GM20431 (cell line): ENCODE data around the gene MAGEB17.
"Not testable (repeated sequence)": the region's sequence is repeated elsewhere in the genome, so short reads cannot be mapped to it uniquely, and the experiment has no call there.

Experiments used
- in situ Hi-C: fragments of 300-500 bp; cut with MseI, MboI; formaldehyde crosslinking; loops from one replicate; pipeline ENCODE4 v1.15.0; 2020; ENCODE audit warnings: low sequenced_read_pairs; ENCODE audit not compliant: unreplicated experiment

The MAGEB17 gene, protein sequence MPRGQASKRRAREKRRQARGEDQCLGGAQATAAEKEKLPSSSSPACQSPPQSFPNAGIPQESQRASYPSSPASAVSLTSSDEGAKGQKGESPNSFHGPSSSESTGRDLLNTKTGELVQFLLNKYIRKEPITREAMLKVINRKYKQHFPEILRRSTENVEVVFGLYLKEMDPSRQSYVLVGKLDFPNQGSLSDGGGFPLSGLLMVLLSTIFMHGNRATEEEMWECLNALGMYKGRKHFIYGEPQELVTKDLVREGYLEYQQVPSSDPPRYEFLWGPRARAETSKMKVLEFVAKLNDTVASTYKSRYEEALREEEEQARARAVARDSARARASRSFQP

DNA sequence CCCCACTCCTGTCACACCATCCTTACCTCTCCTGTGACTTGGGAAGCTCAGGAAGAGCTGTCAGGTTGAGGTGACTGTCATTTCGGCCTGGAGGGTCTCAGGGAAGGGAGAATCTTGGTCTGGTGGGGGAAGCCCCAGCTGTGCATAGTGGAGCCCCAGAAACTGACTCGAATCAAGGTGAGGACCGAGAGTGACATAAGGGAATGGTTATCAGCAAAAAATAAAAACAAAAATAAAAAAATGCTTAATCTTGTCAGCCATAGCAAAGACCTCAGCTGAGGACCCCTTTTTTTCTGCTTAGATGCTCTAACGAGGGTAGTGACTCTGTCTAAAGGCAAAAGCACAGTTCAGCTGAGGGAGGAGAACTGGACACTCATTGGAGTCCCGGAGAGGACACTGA lies at the start of gene MAGEB17:
Gene MAGEB17, plus strand, starts transcription at position 301 of the 400 bp plus-strand sequence. CDS start 2,902 bp downstream, outside the sequence.
- in situ Hi-C loops, result no loop called here

DNA sequence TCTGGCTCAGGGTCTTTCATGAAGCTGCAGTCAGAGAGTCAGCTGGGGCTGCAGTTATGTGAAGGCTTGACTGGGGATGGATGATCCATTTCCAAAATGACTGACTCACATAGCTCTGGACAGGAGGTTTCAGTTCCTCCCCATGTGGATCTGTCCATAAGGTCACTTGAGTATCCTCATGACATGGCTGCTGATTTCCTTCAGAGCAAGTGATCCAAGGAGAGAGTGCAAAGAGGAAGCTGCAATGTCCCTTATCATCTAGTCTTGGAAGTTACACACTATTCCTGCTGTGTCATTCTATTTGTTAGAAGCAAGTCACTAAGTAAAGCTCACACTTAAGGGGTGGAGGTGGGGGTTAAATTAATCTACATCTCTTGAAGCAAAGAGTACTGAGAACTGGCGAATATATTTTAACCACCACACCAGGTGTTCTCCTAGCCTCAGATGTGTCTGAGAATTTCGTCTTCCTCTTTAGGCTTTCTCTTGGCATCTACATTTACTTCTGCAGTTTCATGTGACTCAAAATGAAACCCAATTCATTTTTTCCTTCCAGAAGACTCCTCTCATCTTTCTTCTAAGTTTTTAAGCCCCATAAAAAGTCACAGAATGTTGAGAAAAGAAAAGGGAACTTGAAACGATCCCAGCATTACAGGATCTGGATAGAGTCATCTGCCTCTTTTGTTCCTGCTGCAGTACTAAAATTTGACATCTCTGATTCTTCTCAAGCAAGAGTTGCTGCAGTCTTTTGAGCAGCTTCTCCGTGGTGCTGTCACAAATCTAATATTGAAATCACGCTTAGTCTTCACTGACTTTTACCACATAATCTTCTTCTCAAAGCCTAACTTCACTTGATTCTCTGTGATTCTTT lies 47.7 kb upstream of the MAGEB17 start:
- in situ Hi-C loops, result no loop called here

- in situ Hi-C loops, result no loop called here
Measured at GRCh38 chrX:16120431-16120830, 46.9 kb upstream of the MAGEB17 start.

GRCh38 chrX:16123222-16123786 lies 44.0 kb upstream of the MAGEB17 start, which contains the start of gene GRPR:
Gene GRPR, plus strand, starts transcription at chrX:16123565. Its CDS starts 389 bp downstream, at chrX:16123954.
- in situ Hi-C loops, result no loop called here

DNA sequence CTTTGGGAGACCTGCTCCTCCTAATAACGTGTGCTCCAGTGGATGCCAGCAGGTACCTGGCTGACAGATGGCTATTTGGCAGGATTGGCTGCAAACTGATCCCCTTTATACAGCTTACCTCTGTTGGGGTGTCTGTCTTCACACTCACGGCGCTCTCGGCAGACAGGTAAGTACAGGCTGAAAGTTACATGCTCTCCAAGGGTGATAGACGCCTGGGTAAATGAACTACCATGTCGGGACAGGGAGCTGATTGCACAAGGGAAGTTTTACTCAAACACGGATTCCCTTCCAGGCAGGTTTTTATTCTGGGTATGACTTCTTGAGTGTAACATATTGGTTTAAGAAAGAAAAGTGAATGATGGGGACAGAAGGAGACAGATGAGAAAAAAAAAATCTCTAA lies 43.1 kb upstream of the MAGEB17 start:
- in situ Hi-C loops, result no loop called here

DNA sequence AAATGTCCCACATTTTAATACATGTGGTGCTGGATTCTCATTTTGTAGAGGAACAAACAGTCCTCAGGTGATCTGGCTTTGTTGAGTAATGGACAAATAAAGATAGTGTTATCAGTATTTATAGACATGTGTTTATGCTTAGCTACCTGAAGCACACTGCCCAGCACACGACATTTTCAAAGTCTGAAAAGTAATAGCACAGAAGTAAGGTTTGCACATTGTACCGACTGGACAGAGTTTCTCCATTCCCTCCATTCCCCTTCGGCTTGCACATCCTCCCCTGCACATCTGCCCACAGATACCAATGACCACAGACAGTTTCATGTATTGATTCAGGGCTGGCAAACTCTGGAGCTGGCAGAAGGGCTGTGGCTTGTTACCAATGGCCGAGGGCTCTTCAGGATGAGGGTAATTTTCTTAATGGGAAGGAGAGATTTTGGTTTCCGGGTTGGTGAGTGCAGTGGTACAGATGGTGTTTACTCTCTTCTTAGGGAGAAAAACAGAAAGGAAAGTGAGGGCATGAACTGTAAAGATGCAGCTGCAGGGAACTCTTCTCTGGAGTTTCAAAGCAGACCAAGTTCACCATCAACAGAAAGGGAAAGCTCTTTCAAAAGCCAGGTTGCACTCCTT lies 41.6 kb upstream of the MAGEB17 start:
- in situ Hi-C loops, result no loop called here

- in situ Hi-C loops, result no loop called here
Measured at GRCh38 chrX:16130707-16131106, 36.6 kb upstream of the MAGEB17 start.

DNA sequence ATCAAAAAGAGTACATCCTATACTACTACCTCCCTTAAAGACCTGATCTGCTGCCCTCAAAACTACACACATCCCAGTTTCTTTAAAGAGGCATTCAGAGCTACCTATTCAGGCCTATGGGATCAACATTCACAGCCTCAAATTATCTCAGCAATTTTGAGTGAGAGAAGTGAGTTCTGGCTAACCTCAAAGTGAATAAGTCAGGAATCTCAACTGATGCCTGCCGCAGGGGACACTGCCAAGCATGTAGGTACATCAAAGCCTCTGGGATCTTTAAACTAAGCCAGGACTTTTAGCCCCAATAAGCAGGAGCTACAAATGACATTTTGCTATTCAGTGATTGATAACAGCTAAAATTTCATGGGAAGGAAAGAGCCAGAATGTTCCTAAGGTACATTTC lies 32.3 kb upstream of the MAGEB17 start:
- in situ Hi-C loops, result no loop called here

GRCh38 chrX:16136080-16136479 lies 31.2 kb upstream of the MAGEB17 start:
- in situ Hi-C loops, result no loop called here

- in situ Hi-C loops, result no loop called here
Measured at GRCh38 chrX:16137416-16138107, 29.7 kb upstream of the MAGEB17 start.

DNA sequence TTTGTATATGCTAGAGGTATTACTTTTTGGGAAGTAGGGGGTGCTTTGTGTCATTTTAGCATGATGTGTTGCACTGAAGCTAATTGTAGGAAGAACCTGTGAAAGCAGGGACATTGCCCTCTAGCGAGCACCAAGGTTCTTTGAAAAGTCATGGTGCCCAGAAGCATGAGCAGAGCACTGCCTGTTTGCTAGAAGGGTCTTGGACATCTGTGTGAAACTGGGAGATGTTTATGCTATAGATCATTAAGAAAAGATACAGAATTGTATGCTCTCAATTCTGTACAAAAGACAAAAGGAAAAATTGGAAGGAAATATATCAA lies 29.2 kb upstream of the MAGEB17 start:
- in situ Hi-C loops, result no loop called here

DNA sequence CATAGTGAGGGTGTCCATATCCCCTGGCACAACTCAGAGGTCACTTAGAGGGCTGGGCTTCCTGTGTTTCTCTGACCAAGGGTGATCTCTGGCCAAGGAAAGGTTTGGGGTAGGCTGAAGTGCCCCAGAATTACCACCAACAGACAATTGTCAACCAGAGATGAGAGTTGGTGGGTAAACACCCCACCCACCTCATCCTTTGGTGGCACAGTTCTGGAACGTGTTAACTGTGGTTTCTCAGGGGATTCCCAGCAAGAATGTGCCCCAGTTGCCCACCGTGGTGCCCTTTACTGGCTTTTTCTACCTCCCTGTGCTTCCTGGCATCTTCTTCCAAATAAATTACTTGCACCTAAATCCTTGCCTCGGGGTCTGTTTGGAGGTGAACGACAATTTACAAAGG lies 26.8 kb upstream of the MAGEB17 start:
- in situ Hi-C loops, result no loop called here

GRCh38 chrX:16140983-16141382 lies 26.3 kb upstream of the MAGEB17 start:
- in situ Hi-C loops, result no loop called here

- in situ Hi-C loops, result no loop called here
Measured at GRCh38 chrX:16141422-16142245, 25.6 kb upstream of the MAGEB17 start.

- in situ Hi-C loops, result no loop called here
Measured at GRCh38 chrX:16142246-16142558, 25.1 kb upstream of the MAGEB17 start.

DNA sequence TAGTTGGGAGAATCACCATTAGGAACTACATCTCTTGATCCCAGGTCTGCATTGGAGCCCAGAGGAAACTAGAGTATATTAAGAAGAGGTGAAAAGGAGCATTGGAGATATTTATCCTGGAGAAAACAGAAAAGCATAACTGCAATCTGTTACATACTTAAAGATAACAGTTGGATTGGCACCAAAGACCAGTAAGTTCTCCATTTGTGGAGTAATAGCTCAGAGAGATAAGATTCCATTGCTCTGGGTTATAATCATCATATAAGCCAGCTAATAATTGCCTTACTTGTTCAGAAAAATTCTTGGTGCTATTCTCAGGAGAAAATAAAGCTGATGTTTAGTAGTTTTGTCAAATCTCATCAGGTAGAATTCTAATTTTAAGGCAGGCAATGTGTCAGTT lies 23.3 kb upstream of the MAGEB17 start:
- in situ Hi-C loops, result no loop called here

- in situ Hi-C loops, result no loop called here
Measured at GRCh38 chrX:16144420-16144819, 22.9 kb upstream of the MAGEB17 start.

DNA sequence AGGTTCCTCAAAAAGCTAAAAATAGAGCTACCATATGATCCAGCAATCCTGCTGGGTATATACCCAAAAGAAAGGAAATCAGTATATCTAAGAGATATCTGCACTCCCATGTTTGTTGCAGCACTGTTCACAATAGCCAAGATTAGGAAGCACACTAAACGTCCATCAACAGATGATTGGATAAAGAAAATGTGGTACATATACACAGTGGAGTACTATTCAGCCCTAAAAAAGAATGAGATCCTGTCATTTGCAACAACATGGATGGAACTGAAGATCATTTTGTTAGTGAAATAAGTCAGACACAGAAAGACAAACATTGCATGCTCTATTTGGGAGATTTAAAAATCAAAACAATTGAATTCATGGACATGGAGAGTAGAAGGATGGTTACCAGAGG lies 22.2 kb upstream of the MAGEB17 start:
- in situ Hi-C loops, result not testable (repeated sequence)

GRCh38 chrX:16145656-16146055 lies 21.6 kb upstream of the MAGEB17 start:
- in situ Hi-C loops, result no loop called here
